ENCODE data around the gene LEPR. TPM values are rescaled to one million over a fixed set of nuclear protein-coding genes. Genes with fewer than 3 reads are reported as not detected.
A peak's percentile ranks its signal among the peaks of the same experiment; 100 is the strongest.

Gene LEPR
- total RNA-seq, 1 experiment from 2014 or later, result 3.5 TPM

DNA sequence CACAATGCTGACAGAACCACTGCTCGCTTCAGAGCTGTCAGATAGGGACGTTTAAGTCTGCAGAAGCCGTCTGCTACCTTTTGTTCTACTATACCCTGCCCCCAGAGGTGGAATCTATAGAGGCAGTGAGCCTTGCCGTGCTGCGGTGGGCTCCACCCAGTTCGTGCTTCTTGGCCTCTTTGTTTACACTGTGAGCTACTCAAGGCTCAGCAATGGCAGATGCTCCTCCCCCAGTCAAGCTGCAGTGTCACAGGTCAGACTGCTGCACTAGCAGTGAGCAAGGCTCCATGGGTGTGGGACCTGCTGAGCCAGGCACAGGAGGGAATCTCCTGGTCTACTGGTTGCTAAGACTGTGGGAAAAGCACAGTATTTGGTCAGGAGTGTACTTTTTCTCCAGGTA lies 47.1 kb downstream of the LEPR start:
- CTCF ChIA-PET, result interaction anchor here (0.6 to 1.2 kb wide), 4 partner anchors 8 to 73 kb away, joined by 3 to 4 read pairs (median 3); partner anchors contain the start of genes LEPR and LEPROT
- TF ChIP-seq, protein P1, sequence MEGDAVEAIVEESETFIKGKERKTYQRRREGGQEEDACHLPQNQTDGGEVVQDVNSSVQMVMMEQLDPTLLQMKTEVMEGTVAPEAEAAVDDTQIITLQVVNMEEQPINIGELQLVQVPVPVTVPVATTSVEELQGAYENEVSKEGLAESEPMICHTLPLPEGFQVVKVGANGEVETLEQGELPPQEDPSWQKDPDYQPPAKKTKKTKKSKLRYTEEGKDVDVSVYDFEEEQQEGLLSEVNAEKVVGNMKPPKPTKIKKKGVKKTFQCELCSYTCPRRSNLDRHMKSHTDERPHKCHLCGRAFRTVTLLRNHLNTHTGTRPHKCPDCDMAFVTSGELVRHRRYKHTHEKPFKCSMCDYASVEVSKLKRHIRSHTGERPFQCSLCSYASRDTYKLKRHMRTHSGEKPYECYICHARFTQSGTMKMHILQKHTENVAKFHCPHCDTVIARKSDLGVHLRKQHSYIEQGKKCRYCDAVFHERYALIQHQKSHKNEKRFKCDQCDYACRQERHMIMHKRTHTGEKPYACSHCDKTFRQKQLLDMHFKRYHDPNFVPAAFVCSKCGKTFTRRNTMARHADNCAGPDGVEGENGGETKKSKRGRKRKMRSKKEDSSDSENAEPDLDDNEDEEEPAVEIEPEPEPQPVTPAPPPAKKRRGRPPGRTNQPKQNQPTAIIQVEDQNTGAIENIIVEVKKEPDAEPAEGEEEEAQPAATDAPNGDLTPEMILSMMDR (IDR thresholded peaks at IDR 0.05; ENCODE audit: unreplicated experiment), result no peak
- H3K9me3 Mint-ChIP-seq (ENCODE audit: low read depth, unreplicated experiment), result peaks cover 2% of the 10 kb centered on the region
- no peaks in the 10 kb centered on the region for H3K36me3 Mint-ChIP-seq (ENCODE audit: insufficient read depth, unreplicated experiment)
- H3K4me1 Mint-ChIP-seq (ENCODE audit: low read depth, unreplicated experiment), result no peaks in the 10 kb centered on the region
- no TSS peak for BruUV-seq (replicated peaks)
- no peaks in the 10 kb centered on the region for H3K27me3 Mint-ChIP-seq (ENCODE audit: unreplicated experiment)
- DNase-seq, result peak; percentile 62
- no peak overlapping the region for H3K4me3 Mint-ChIP-seq (ENCODE audit: low read depth, unreplicated experiment)
- intact Hi-C loops (cut with micrococcal nuclease; ENCODE audit: unreplicated experiment), result no loop called here
- no peak overlapping the region for H3K27ac Mint-ChIP-seq (ENCODE audit: unreplicated experiment)

DNA sequence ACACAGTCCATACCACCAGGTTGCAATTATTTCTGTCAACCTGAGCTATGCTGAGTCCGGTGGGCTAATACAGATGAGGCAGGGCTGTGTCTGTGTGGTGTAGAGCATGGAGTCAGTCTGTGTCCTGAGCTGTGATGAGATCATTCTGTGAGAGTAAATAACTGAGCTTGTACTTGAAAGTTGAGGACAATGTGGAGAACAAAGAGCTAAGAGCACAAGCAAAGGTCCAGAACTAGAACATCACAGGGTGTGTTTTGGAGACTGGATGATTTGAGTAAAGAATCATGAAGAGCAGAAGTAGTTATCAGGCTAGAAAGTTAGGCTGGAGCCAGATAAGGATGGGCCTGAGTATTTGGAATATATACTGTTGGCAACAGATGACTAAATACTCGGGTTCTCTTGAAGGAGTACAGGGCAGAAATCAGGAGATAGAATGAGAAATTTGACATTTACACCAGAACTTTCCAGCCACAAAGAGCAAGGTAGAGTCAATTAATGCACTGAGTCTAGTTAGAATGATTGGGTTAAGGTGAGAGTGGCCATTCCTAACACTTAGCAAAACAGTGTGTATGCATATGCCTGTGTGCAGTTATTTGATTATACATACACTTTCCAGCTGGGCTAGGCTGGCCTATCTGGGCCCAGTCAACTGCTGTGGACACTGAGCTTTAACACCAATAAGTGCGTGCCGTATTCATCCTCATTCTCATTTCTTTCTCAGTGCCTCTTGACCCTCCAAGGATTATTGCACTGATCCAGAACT lies 48.8 kb downstream of the LEPR start:
- no peak overlapping the region for H3K4me3 Mint-ChIP-seq (ENCODE audit: low read depth, unreplicated experiment)
- H3K27me3 Mint-ChIP-seq (ENCODE audit: unreplicated experiment), result no peaks in the 10 kb centered on the region
- H3K4me1 Mint-ChIP-seq (ENCODE audit: low read depth, unreplicated experiment), result no peaks in the 10 kb centered on the region
- DNase-seq, result no peak
- no peak overlapping the region for H3K27ac Mint-ChIP-seq (ENCODE audit: unreplicated experiment)
- CTCF ChIA-PET, result no interaction called here
- BruUV-seq (replicated peaks), result no TSS peak
- peaks cover 2% of the 10 kb centered on the region for H3K9me3 Mint-ChIP-seq (ENCODE audit: low read depth, unreplicated experiment)
- H3K36me3 Mint-ChIP-seq (ENCODE audit: insufficient read depth, unreplicated experiment), result no peaks in the 10 kb centered on the region
- TF ChIP-seq, protein P1 (IDR thresholded peaks at IDR 0.05; ENCODE audit: unreplicated experiment), result no peak
- intact Hi-C loops (cut with micrococcal nuclease; ENCODE audit: unreplicated experiment), result no loop called here

DNA sequence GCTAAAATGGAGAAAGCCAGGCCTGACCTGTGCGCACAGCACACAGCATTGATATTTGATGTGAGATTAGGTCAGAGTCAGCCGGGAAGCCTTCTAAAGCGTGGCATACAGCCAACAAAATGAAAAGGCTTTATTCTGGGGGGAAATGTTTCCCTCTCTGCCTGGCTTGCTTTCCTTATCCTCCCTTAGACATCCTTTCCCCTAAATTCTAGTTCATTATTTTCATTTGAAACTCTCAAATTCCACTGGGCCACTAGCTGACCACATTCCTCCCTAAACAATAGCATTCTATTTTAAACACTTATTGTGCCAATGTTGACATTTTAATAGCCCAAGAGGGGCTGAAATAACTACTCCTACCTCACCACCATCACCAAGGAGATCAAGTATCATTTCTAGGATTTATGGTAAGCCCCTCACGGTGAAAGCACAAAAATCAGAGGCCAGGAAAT lies 49.4 kb downstream of the LEPR start:
- CTCF ChIA-PET, result no interaction called here

More for the DNA sequence above, 49.4 kb downstream of the LEPR start:
- H3K4me1 Mint-ChIP-seq (ENCODE audit: low read depth, unreplicated experiment), result no peaks in the 10 kb centered on the region
- no peak overlapping the region for H3K4me3 Mint-ChIP-seq (ENCODE audit: low read depth, unreplicated experiment)
- intact Hi-C loops (cut with micrococcal nuclease; ENCODE audit: unreplicated experiment), result no loop called here
- TF ChIP-seq, protein P1 (IDR thresholded peaks at IDR 0.05; ENCODE audit: unreplicated experiment), result no peak
- BruUV-seq (replicated peaks), result no TSS peak
- H3K27me3 Mint-ChIP-seq (ENCODE audit: unreplicated experiment), result no peaks in the 10 kb centered on the region
- peaks cover 2% of the 10 kb centered on the region for H3K9me3 Mint-ChIP-seq (ENCODE audit: low read depth, unreplicated experiment)
- H3K36me3 Mint-ChIP-seq (ENCODE audit: insufficient read depth, unreplicated experiment), result no peaks in the 10 kb centered on the region
- no peak overlapping the region for H3K27ac Mint-ChIP-seq (ENCODE audit: unreplicated experiment)
- DNase-seq, result no peak

Other genes starting within 250 kb of the LEPR start
- 2.9 and 3.1 TPM in 2 replicates for gene DNAJC6, start 111.1 kb upstream of the LEPR start, total RNA-seq (2022)
- 68.7 and 70.8 TPM in 2 replicates for gene LEPROT, start within 50 bp of the LEPR start, total RNA-seq (2022)